Dendritic cell treated with granulocyte-macrophage colony-stimulating factor and Interleukin-4, amounts not matched to agents 40 ng/mL and 50 ng/mL, for 4 days (primary cell): ENCODE data around the gene LRRFIP1.
"Not testable (repeated sequence)": the region's sequence is repeated elsewhere in the genome, so short reads cannot be mapped to it uniquely, and the experiment has no call there.

Experiments
- H3K27ac Mint-ChIP-seq: one replicate; pipeline ENCODE4 v1.8.0; 2022; ENCODE audit warnings: mild to moderate bottlenecking, mixed read lengths
- H3K27me3 Mint-ChIP-seq: one replicate; pipeline ENCODE4 v1.8.0; 2022; ENCODE audit warnings: mild to moderate bottlenecking, mixed read lengths
- H3K36me3 Mint-ChIP-seq: one replicate; pipeline ENCODE4 v1.8.0; 2022; ENCODE audit warnings: low read depth, mixed read lengths
- H3K4me1 Mint-ChIP-seq: one replicate; pipeline ENCODE4 v1.8.0; 2022; ENCODE audit warnings: low read depth, mixed read lengths
- H3K4me3 Mint-ChIP-seq: one replicate; pipeline ENCODE4 v1.8.0; 2022; ENCODE audit warnings: mild to moderate bottlenecking, moderate library complexity, mixed read lengths
- H3K9me3 Mint-ChIP-seq: one replicate; pipeline ENCODE4 v1.8.0; 2022; ENCODE audit warnings: mixed read lengths
- intact Hi-C: fragments of 100-400 bp; cut with micrococcal nuclease; formaldehyde crosslinking; loops from one replicate; pipeline ENCODE4 v1.15.0; 2022

LRRFIP1 gene

DNA sequence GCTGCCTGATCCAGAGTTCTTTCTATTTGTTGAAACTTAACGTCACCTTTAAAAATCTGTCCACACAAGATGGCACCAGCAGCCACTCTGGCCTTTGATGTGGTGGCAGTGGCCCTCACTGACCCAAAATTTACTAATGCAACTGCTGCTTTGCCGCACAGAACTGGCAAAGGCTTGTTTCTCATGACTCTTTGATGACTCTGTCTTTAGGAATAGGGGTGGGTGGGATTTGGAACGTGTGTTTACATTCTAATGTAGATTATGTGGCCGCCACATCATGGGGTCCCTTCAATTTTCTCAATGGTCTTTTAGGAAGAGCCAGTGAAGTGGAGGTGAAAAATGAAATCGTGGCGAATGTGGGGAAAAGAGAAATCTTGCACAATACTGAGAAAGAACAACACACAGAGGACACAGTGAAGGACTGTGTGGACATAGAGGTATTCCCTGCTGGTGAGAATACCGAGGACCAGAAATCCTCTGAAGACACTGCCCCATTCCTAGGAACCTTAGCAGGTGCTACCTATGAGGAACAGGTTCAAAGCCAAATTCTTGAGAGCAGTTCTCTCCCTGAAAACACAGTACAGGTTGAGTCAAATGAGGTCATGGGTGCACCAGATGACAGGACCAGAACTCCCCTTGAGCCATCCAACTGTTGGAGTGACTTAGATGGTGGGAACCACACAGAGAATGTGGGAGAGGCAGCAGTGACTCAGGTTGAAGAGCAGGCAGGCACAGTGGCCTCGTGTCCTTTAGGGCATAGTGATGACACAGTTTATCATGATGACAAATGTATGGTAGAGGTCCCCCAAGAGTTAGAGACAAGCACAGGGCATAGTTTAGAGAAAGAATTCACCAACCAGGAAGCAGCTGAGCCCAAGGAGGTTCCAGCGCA is 135.2 kb downstream of the LRRFIP1 start:
- H3K4me1 Mint-ChIP-seq, H3K9me3 Mint-ChIP-seq, H3K4me3 Mint-ChIP-seq, H3K27me3 Mint-ChIP-seq, intact Hi-C loops: not testable (repeated sequence)
- peaks cover 93% of the 10 kb centered on the region for H3K36me3 Mint-ChIP-seq
- peak overlapping the region; percentile 1 for H3K27ac Mint-ChIP-seq

DNA sequence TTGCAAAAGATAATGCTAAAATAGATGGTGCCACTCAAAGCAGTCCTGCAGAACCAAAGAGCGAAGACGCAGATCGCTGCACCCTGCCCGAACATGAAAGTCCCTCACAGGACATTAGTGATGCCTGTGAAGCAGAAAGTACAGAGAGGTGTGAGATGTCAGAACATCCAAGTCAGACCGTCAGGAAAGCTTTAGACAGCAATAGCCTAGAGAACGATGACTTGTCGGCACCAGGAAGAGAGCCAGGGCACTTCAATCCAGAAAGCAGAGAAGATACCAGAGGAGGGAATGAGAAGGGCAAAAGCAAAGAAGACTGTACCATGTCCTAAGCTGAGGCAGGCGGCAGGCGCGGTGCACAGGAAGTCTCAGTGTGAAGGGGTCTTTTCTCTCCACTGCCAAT is 136.4 kb downstream of the LRRFIP1 start:
- Mint-ChIP-seq H3K4me3 (no peak overlapping the region), H3K27ac (no peak overlapping the region)

DNA sequence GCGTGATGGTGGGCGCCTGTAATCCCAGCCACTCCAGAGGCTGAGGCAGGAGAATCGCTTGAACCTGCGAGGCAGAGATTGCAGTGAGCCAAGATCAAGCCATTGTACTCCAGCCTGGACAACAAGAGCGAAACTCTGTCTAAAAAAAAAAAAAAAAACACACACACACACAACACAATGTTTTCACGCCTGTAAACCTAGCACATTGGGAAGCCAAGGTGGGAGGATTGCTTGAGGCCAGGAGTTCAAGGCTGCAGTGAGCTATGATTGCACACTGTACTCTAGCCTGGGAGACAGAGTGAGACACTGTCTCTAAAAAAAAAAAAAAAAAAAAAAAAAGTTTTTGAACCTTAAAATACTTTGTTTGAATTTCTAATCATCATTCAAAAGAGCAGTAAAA is 137.7 kb downstream of the LRRFIP1 start:
- H3K9me3 Mint-ChIP-seq, H3K27ac Mint-ChIP-seq, intact Hi-C loops, H3K4me3 Mint-ChIP-seq, H3K4me1 Mint-ChIP-seq, H3K27me3 Mint-ChIP-seq: not testable (repeated sequence)
- peaks cover 92% of the 10 kb centered on the region for H3K36me3 Mint-ChIP-seq

More for the DNA sequence above, 136.4 kb downstream of the LRRFIP1 start:
- peaks cover 92% of the 10 kb centered on the region for H3K36me3 Mint-ChIP-seq
- no peaks in the 10 kb centered on the region for H3K27me3 Mint-ChIP-seq
- H3K4me1 Mint-ChIP-seq = no peaks in the 10 kb centered on the region
- no peaks in the 10 kb centered on the region for H3K9me3 Mint-ChIP-seq
- intact Hi-C loops = no loop called here

DNA sequence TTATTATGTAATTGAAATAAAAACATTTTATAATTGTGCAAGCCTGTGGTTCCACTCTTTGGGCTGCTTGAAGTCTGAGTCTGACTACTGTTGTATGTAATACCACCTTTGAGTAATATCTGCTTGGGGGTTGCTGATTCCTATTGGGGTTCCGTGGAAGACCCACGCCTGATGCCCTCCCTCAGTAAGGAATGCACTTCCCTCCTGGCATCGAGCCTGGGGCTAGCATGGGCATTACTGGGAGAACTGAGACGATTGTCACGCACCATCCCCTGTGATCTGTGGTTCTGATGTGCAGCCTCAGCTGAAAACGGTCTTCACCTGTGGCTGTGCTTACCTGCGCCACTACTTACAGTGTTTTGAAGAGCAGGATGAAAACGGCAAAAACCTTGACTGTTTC is 138.5 kb downstream of the LRRFIP1 start:
- no peaks in the 10 kb centered on the region for H3K4me1 Mint-ChIP-seq
- no peaks in the 10 kb centered on the region for H3K27me3 Mint-ChIP-seq
- H3K36me3 Mint-ChIP-seq = peaks cover 92% of the 10 kb centered on the region
- intact Hi-C loops = no loop called here
- H3K4me3 Mint-ChIP-seq = no peak overlapping the region
- H3K9me3 Mint-ChIP-seq = no peaks in the 10 kb centered on the region
- no peak overlapping the region for H3K27ac Mint-ChIP-seq

DNA sequence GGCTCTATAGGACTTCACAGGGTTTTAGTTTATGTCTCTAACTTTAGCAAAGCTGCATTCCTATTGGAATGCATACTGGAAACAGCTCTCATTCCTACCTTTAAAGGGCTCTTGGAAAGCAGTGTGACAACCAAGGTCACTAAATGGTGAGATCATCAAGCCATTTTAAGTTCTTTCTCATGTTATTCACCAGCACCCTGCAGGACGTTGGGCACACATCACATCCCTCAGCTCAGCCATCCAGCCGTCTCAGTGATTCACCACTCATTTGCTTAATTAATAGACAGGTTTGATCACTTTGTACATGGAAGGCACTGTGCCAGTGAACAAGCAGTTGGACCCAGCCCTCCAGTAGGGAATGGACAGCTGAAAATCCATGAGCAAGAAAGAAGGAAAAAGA is 139.0 kb downstream of the LRRFIP1 start:
- Mint-ChIP-seq H3K4me3 (no peak overlapping the region), H3K27me3 (no peaks in the 10 kb centered on the region), H3K9me3 (no peaks in the 10 kb centered on the region), H3K27ac (no peak overlapping the region), H3K4me1 (no peaks in the 10 kb centered on the region), H3K36me3 (peaks cover 92% of the 10 kb centered on the region)
- intact Hi-C loops = no loop called here

DNA sequence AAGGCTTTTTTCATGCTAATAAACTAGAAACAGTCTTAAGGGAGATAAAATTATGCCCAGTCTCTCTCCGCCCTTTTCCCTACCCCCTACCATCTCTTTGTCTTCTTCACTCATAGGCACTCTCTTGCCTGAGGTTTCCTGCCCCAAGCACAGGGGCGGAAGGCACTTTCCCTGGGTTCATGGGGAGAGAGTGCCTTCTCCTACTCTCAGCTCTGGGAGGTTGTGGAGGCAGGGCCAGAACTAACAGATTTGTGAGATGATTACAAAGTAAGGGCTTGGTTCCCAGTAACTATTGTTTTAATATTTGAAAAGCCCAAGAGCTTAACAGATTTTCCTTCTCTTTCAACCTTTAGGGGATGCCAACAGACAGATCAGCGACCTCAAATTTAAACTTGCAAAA is 145.1 kb downstream of the LRRFIP1 start:
- Mint-ChIP-seq H3K9me3 (no peaks in the 10 kb centered on the region), H3K27me3 (no peaks in the 10 kb centered on the region), H3K4me3 (no peak overlapping the region), H3K27ac (no peak overlapping the region), H3K36me3 (peaks cover 99% of the 10 kb centered on the region), H3K4me1 (no peaks in the 10 kb centered on the region)
- intact Hi-C loops = no loop called here

DNA sequence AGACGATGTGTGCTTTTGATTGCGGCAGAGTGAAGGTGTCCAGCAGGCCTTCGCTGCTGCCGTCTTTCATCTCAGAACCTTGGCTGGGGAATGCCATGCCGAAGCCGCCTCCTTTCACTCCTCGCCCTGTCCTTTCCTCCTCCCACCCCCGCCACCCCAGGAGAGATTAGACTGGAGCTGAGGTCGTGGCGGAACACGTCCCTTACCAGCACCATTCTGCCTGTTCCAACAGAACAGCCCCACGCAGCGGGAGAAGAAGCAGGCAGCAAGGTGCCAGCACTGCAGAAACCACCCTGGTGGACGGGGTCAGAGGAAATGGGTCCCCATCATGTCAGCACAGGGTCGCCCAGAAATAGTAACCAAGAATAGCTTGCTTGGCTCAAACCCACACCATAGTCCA is 146.4 kb downstream of the LRRFIP1 start:
- intact Hi-C loops = no loop called here
- Mint-ChIP-seq H3K27me3 (no peaks in the 10 kb centered on the region), H3K27ac (no peak overlapping the region), H3K4me1 (no peaks in the 10 kb centered on the region), H3K9me3 (no peaks in the 10 kb centered on the region), H3K4me3 (no peak overlapping the region), H3K36me3 (peaks cover 100% of the 10 kb centered on the region)

DNA sequence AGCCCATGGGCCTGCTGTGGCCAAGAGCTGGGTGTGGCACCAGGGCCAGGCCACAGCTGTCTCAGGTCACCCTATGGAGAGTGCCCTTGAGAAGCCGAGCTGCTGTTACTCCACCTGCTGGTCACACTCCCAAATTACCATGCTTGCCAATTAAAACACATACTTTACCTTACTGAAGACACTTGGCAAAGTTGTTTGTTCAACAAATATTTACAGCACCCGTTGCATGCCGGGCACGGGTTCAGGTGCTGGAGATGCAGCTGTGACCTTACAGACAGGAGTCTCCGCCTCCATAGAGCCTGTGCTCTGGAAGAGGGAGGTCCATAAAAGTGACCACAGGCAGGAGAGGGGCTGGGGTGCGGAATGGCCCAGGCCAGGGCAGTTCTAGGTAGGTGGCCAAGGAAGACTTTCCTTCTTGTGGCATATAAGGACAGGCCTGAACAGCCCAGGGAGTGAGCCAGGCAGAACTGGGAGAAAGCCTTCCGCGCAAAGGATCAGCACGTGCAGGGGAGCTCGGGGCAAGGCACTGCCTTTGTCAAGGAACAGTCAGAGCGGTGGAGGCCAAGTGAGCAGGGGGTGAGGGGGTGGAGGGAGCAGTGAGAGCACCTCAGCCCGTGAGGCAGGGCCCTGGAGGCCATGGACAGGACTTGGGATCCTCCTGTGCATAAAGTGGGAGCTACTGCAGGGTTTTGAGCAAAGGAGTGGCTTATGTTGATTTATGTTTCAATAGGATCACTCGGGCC is 147.6 kb downstream of the LRRFIP1 start:
- peaks cover 100% of the 10 kb centered on the region for H3K36me3 Mint-ChIP-seq
- H3K9me3 Mint-ChIP-seq = no peaks in the 10 kb centered on the region
- H3K4me3 Mint-ChIP-seq = no peak overlapping the region
- intact Hi-C loops = no loop called here
- peak overlapping the region; percentile 24 for H3K27ac Mint-ChIP-seq
- no peaks in the 10 kb centered on the region for H3K27me3 Mint-ChIP-seq
- H3K4me1 Mint-ChIP-seq = no peaks in the 10 kb centered on the region

DNA sequence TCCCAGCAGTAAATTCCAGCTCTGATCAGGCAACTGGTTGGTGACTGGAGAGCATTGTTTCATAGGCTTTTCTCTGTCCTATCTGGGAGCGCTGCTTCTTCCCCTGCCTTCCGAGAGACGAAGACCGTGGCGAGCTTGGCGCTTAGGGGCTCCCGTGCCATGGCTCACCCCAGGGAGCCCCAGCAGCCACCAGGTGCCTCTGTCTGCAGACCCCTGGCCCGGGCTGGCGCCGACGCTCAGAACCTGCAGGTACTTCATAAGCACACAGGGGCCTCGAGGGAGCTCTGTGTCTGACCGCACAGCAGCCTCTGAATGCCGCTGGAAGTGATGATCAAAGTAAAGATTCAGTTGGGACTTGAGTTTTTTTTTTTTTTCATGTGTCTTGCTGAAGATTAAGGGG is 152.1 kb downstream of the LRRFIP1 start:
- peaks cover 97% of the 10 kb centered on the region for H3K36me3 Mint-ChIP-seq
- H3K27me3 Mint-ChIP-seq = no peaks in the 10 kb centered on the region
- H3K4me1 Mint-ChIP-seq = no peaks in the 10 kb centered on the region
- no peaks in the 10 kb centered on the region for H3K9me3 Mint-ChIP-seq
- H3K4me3 Mint-ChIP-seq = no peak overlapping the region
- H3K27ac Mint-ChIP-seq = no peak overlapping the region
- intact Hi-C loops = no loop called here

DNA sequence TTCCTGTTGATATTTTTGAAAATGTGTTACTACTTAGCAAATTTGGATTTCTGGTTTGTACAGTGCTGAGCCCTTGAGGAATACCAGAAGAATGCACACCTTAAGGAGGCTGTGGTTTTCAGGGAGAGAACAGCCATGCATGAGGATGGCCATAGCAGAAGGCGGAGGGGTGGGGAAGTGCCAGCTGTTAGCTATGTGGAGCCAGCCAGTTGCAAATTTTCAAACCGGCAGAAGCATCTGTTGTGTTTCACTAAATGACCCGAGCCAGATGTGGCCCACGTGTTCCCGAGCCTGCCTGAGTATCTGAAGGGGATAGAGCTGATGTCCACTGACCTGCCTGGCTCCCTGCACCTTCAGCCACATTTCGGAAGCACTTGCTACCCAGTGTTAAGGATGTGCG is 154.8 kb downstream of the LRRFIP1 start:
- no peak overlapping the region for H3K4me3 Mint-ChIP-seq
- intact Hi-C loops = no loop called here
- H3K9me3 Mint-ChIP-seq = peaks cover 19% of the 10 kb centered on the region
- H3K27me3 Mint-ChIP-seq = no peaks in the 10 kb centered on the region
- H3K4me1 Mint-ChIP-seq = no peaks in the 10 kb centered on the region
- H3K27ac Mint-ChIP-seq = no peak overlapping the region
- peaks cover 97% of the 10 kb centered on the region for H3K36me3 Mint-ChIP-seq

DNA sequence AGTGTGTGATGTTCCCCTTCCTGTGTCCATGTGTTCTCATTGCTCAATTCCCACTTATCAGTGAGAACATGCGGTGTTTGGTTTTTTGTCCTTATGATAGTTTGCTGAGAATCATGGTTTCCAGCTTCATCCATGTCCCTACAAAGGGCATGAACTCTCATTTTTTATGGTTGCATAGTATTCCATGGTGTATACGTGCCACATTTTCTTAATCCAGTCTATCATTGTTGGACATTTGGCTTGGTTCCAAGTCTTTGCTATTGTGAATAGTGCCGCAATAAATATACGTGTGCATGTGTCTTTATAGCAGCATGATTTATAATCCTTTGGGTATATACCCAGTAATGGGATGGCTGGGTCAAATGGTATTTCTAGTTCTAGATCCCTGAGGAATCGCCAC is 156.3 kb downstream of the LRRFIP1 start:
- intact Hi-C loops, H3K4me3 Mint-ChIP-seq, H3K4me1 Mint-ChIP-seq, H3K27me3 Mint-ChIP-seq, H3K27ac Mint-ChIP-seq: not testable (repeated sequence)
- Mint-ChIP-seq H3K9me3 (peaks cover 20% of the 10 kb centered on the region), H3K36me3 (peaks cover 93% of the 10 kb centered on the region)

DNA sequence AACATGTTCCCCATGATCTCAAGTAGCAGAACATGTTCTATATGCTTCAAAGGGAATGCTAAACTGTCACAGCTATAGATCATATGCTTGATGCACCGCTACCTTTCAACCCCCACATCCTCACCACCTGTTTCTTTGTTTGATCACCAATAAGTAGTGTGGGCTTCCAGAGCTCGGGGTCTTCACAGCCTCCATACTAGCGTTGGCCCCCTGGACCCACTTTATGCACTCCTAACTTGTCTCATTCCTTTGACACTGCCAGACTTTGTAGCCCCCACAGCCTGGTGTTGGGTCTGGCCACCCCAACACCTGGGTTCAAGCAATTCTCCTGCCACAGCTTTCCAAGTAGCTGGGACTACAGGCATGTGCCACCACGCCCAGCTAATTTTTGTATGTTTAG is 159.5 kb downstream of the LRRFIP1 start:
- intact Hi-C loops = no loop called here
- H3K27me3 Mint-ChIP-seq = no peaks in the 10 kb centered on the region
- H3K4me1 Mint-ChIP-seq = peaks cover 6% of the 10 kb centered on the region
- H3K36me3 Mint-ChIP-seq = peaks cover 73% of the 10 kb centered on the region
- H3K27ac Mint-ChIP-seq = no peak overlapping the region
- H3K9me3 Mint-ChIP-seq = peaks cover 20% of the 10 kb centered on the region
- no peak overlapping the region for H3K4me3 Mint-ChIP-seq

DNA sequence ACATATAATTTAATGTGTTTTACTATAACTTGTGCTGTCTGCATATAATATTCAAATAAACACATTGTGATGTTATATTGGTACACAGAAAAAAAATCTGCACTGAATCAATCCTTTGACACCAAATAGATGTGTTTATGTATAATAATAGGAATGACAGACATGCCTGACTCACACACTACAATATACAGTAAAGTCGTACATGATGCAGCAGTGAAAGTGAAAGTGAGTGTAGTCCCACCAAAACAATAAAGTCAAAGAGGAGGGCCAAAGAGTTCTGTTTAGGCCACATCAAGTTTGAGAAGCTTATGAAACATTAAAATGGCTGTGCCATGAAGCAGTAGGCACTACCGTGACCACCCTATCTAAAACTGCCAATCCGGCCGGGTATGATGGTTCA is 163.0 kb downstream of the LRRFIP1 start:
- Mint-ChIP-seq H3K27ac (no peak overlapping the region), H3K27me3 (no peaks in the 10 kb centered on the region)
- intact Hi-C loops = no loop called here

DNA sequence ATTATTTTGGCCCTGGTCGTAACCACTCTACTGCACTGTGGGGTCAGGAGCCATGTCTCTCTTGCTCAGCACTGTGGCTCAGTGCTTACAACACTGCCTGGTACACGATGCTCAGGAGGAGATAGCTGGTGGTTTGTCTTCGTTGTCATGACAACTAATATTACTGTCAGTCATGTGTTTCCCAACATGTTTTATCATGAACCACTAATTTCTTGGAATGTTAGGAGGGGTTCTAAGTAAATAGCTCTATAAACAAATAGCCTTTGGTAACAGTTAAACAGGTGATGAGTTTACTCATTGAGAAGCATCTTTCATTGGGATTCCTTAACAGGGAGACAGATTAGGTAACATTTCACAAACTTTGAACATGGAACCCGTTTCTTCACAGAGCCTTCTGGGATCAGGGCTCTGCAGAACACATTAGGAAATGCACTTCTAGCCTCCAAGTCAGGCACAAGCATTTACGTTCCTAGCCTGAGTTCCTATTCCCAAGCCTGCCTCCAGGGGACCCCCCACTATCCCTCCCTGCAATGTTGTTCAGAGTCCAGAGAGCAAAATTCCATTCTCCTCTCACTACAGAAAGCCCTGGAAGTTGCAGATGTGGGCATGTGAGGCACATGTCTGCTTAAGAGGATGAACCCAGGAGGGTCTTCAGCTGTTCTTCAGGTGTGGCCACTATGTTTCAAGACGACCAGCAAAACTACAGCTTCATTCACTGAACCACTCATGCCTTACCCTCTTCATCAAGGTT is 164.8 kb downstream of the LRRFIP1 start:
- Mint-ChIP-seq H3K27ac (no peak overlapping the region), H3K4me3 (no peak overlapping the region), H3K36me3 (peaks cover 24% of the 10 kb centered on the region), H3K4me1 (peaks cover 6% of the 10 kb centered on the region), H3K27me3 (no peaks in the 10 kb centered on the region), H3K9me3 (peaks cover 2% of the 10 kb centered on the region)
- intact Hi-C loops = no loop called here

More for the DNA sequence above, 163.0 kb downstream of the LRRFIP1 start:
- Mint-ChIP-seq H3K36me3 (peaks cover 42% of the 10 kb centered on the region), H3K9me3 (peaks cover 20% of the 10 kb centered on the region), H3K4me1 (peaks cover 6% of the 10 kb centered on the region), H3K4me3 (no peak overlapping the region)
